ENCODE data around the gene KIAA1755.

The KIAA1755 gene

DNA sequence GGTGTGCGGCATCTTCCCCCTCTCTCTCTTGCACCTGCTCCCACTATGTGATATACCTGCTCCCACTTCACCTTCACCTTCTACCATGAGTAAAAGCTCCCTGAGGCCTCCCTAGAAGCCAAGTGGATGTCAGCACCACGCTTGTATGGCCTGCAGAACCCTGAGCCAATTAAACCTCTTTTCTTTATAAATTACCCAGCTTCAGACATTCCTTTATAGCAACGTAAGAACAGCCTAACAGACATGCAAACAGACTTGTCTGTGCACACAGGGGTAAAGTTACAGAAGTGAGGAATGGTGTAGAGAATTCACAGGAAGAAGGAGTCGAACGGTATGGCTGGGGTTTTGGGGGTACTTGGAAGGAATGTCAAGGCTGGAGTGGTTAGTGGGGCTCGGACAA, 80.7 kb downstream of the KIAA1755 start:
- peaks cover 3% of the 10 kb centered on the region; the same call in 1 of the 2 replicates for H3K4me1 ChIP-seq
- no peaks in the 10 kb centered on the region for H3K36me3 ChIP-seq
- TF ChIP-seq CTCF (IDR thresholded peaks at IDR 0.05; ENCODE audit: low read depth, low read length): no peak
- H3K9me3 ChIP-seq: no peaks in the 10 kb centered on the region
- no peaks in the 10 kb centered on the region for H3K27me3 ChIP-seq
- H3K4me3 ChIP-seq (ENCODE audit: low read depth, low read length): no peak overlapping the region
- no peak for DNase-seq

GRCh38 chr20:38178581-38178980, 82.0 kb downstream of the KIAA1755 start:
- Histone ChIP-seq H3K36me3 (no peaks in the 10 kb centered on the region), H3K4me3 (ENCODE audit: low read depth, low read length) (no peak overlapping the region), H3K27me3 (no peaks in the 10 kb centered on the region), H3K4me1 (peaks cover 3% of the 10 kb centered on the region; the same call in 1 of the 2 replicates), H3K9me3 (no peaks in the 10 kb centered on the region)
- no peak for TF ChIP-seq CTCF (IDR thresholded peaks at IDR 0.05; ENCODE audit: low read depth, low read length)
- no peak for DNase-seq

- DNase-seq: no peak
- Histone ChIP-seq H3K27me3 (no peaks in the 10 kb centered on the region), H3K4me3 (ENCODE audit: low read depth, low read length) (no peak overlapping the region), H3K9me3 (no peaks in the 10 kb centered on the region), H3K4me1 (peaks cover under 1% of the 10 kb centered on the region; the same call in 1 of the 2 replicates), H3K36me3 (no peaks in the 10 kb centered on the region)
- no peak for TF ChIP-seq CTCF (IDR thresholded peaks at IDR 0.05; ENCODE audit: low read depth, low read length)
Observed at GRCh38 chr20:38178065-38178491, 82.5 kb downstream of the KIAA1755 start.

- no peaks in the 10 kb centered on the region for H3K9me3 ChIP-seq
- no peaks in the 10 kb centered on the region for H3K27me3 ChIP-seq
- H3K4me3 ChIP-seq (ENCODE audit: low read depth, low read length): no peak overlapping the region
- no peak for TF ChIP-seq CTCF (IDR thresholded peaks at IDR 0.05; ENCODE audit: low read depth, low read length)
- no peak for DNase-seq
- H3K4me1 ChIP-seq: no peaks in the 10 kb centered on the region
- no peaks in the 10 kb centered on the region for H3K36me3 ChIP-seq
Observed at GRCh38 chr20:38177201-38177600, 83.3 kb downstream of the KIAA1755 start.

- TF ChIP-seq CTCF (IDR thresholded peaks at IDR 0.05; ENCODE audit: low read depth, low read length): no peak
- H3K4me3 ChIP-seq (ENCODE audit: low read depth, low read length): no peak overlapping the region
- no peak for DNase-seq
- H3K27me3 ChIP-seq: no peaks in the 10 kb centered on the region
- peaks cover 4% of the 10 kb centered on the region; the same call in 1 of the 2 replicates for H3K4me1 ChIP-seq
- H3K36me3 ChIP-seq: no peaks in the 10 kb centered on the region
- H3K9me3 ChIP-seq: no peaks in the 10 kb centered on the region
Observed at GRCh38 chr20:38175304-38176180, 85.0 kb downstream of the KIAA1755 start.

Data from BE2C (cell line).